Measurements from ENCODE around the gene MPO. TPM values are rescaled to one million over a fixed set of nuclear protein-coding genes. Genes with fewer than 3 reads are reported as not detected.
A peak's percentile ranks its signal among the peaks of the same experiment; 100 is the strongest.

MPO gene
- total and polyA plus RNA-seq, 9 of the 15 experiments (the other 6 are each of a cell fraction or from before 2014, with no cell fraction given), result 0.04 to 0.47 (median 0.39) TPM; not detected in 6

GRCh38 chr17:58249270-58250133 lies 31.2 kb downstream of the MPO start (continued):
- TF ChIP-seq TOE1 (IDR thresholded peaks at IDR 0.05; ENCODE audit: borderline replicate concordance), result peak; percentile 58; the same call in 1 of the 2 replicates
- TF ChIP-seq TOE1 (CRISPR knock-in tag; IDR thresholded peaks at IDR 0.05; ENCODE audit: borderline replicate concordance, low read depth), result no peak
- no peak for TF ChIP-seq CBX8 (IDR thresholded peaks at IDR 0.05; ENCODE audit: borderline replicate concordance, extremely low read depth, low read depth, low read length, poor library complexity, severe bottlenecking)
- TF ChIP-seq ZBTB17 (CRISPR knock-in tag; IDR thresholded peaks at IDR 0.05), result 0 out of 2 replicates have a peak, but pooled peaks have one; percentile 34
- no peak for TF ChIP-seq RBM14 (IDR thresholded peaks at IDR 0.05; ENCODE audit: borderline replicate concordance, insufficient read depth, low read depth, low read length)
- TF ChIP-seq ZNF655 (CRISPR knock-in tag; IDR thresholded peaks at IDR 0.05), result no peak
- no peak for TF ChIP-seq TSHZ1 (CRISPR knock-in tag; IDR thresholded peaks at IDR 0.05)
- no peak for TF ChIP-seq ZC3H8 (IDR thresholded peaks at IDR 0.05)
- TF ChIP-seq SAP30 (IDR thresholded peaks at IDR 0.05; ENCODE audit: borderline replicate concordance, insufficient read depth, low read depth, low read length, poor library complexity, severe bottlenecking), result no peak
- TF ChIP-seq MED1 (CRISPR knock-in tag; IDR thresholded peaks at IDR 0.05; ENCODE audit: borderline replicate concordance), result no peak
- no peak for TF ChIP-seq STAT5B (CRISPR knock-in tag; IDR thresholded peaks at IDR 0.05)
- TF ChIP-seq NFATC3 (IDR thresholded peaks at IDR 0.05), result no peak
- no peak for TF ChIP-seq NFYB (IDR thresholded peaks at IDR 0.05; ENCODE audit: extremely low read depth, insufficient read length)
